IMR-90 (cell line): ENCODE results near the gene GSS. TPM values are rescaled to one million over a fixed set of nuclear protein-coding genes. Genes with fewer than 3 reads are reported as not detected.

Experiments used
- ATAC-seq: fragments of 200-7000 bp; cut with Tn5 transposase; 2 replicates; pipeline ENCODE4 v1.9.1; 2020; ENCODE audit warnings: low read depth, mild to moderate bottlenecking, moderate library complexity
- BruUV-seq: library from RNA; stranded (reverse); fragments of 400-500 nt; replicated peaks from 2 replicates; lab custom pipeline; 2021; lab: Mats Ljungman, UMichigan
- CTCF ChIA-PET: fragments of 300-600 bp; formaldehyde crosslinking; extraction: SDS; loops from one replicate; lab custom pipeline; 2021; ENCODE audit warnings: antibody characterized with exemption; lab: Yijun Ruan, JAX
- POLR2A ChIA-PET: fragments of 300-600 bp; sonication (Branson Sonifier 250); formaldehyde crosslinking; loops from one replicate; lab custom pipeline; 2022; ENCODE audit warnings: antibody characterized with exemption; ENCODE audit not compliant: unreplicated experiment; lab: Charles Lee
- DNase-seq: peaks from one replicate; pipeline ENCODE4 v3.0.0; 2013
- H2AFZ ChIP-seq: replicated peaks from 2 replicates; pipeline ENCODE3; 2013; ENCODE audit warnings: low read length, mild to moderate bottlenecking; ENCODE audit not compliant: poor library complexity
- H2AK5ac ChIP-seq: 2 replicates; pipeline ENCODE4 v1.6.1; 2013; ENCODE audit warnings: low read depth, low read length, inconsistent platforms
- H2AK9ac ChIP-seq: replicated peaks from 2 replicates; pipeline ENCODE3; 2013; ENCODE audit warnings: mild to moderate bottlenecking, low read depth, low read length, moderate library complexity; ENCODE audit not compliant: poor library complexity
- H2BK120ac ChIP-seq: 2 replicates; pipeline ENCODE4 v1.6.1; 2013; ENCODE audit warnings: low read depth, low read length, inconsistent platforms
- H2BK15ac ChIP-seq: 3 replicates; pipeline ENCODE4 v1.6.1; 2013; ENCODE audit warnings: low read depth, low read length, inconsistent platforms
- H2BK20ac ChIP-seq: 2 replicates; pipeline ENCODE4 v1.6.1; 2013; ENCODE audit warnings: low read depth, mild to moderate bottlenecking, inconsistent platforms, low read length, moderate library complexity
- H2BK5ac ChIP-seq: 2 replicates; pipeline ENCODE4 v1.6.1; 2013; ENCODE audit warnings: mild to moderate bottlenecking, low read depth, low read length, inconsistent platforms; ENCODE audit not compliant: poor library complexity, severe bottlenecking
- H3K14ac ChIP-seq: replicated peaks from 2 replicates; pipeline ENCODE4 v1.6.1; 2013; ENCODE audit warnings: low read depth, low read length, inconsistent platforms
- H3K18ac ChIP-seq: 2 replicates; pipeline ENCODE4 v1.6.1; 2013; ENCODE audit warnings: low read depth, low read length, control low read depth
- H3K23ac ChIP-seq: 2 replicates; pipeline ENCODE4 v1.6.1; 2013; ENCODE audit warnings: low read depth, low read length, inconsistent platforms
- H3K27ac ChIP-seq: 2 replicates; pipeline ENCODE4 v1.5.1; 2013; ENCODE audit warnings: mild to moderate bottlenecking, control low read depth, low read length; ENCODE audit not compliant: insufficient read depth
- H3K27me3 ChIP-seq: 2 replicates; pipeline ENCODE4 v1.6.1; 2013; ENCODE audit warnings: low read length; ENCODE audit not compliant: control insufficient read depth, insufficient read depth
- H3K36me3 ChIP-seq: 2 replicates; pipeline ENCODE4 v1.6.1; 2013; ENCODE audit warnings: low read length, mixed read lengths; ENCODE audit not compliant: control insufficient read depth, insufficient read depth
- H3K4ac ChIP-seq: 2 replicates; pipeline ENCODE4 v1.6.1; 2013; ENCODE audit warnings: low read depth, low read length, inconsistent platforms
- H3K4me1 ChIP-seq: 2 replicates; pipeline ENCODE4 v1.6.1; 2013; ENCODE audit warnings: low read length, mixed read lengths; ENCODE audit not compliant: control insufficient read depth, insufficient read depth
- H3K4me2 ChIP-seq: 2 replicates; pipeline ENCODE4 v1.6.1; 2013; ENCODE audit warnings: low read depth, mild to moderate bottlenecking, control low read depth, low read length, moderate library complexity
- H3K4me3 ChIP-seq: 2 replicates; pipeline ENCODE4 v1.5.1; 2013; ENCODE audit warnings: low read depth, mild to moderate bottlenecking, control low read depth, low read length, moderate library complexity; ENCODE audit not compliant: insufficient read depth
- H3K56ac ChIP-seq: 2 replicates; pipeline ENCODE4 v1.6.1; 2013; ENCODE audit warnings: low read length, inconsistent platforms; ENCODE audit not compliant: insufficient read depth; ENCODE audit errors: extremely low read depth
- H3K79me1 ChIP-seq, 2 experiments: 2 replicates each; pipeline ENCODE4 v1.6.1; 2013; ENCODE audit warnings: low read length in 2 of 2, inconsistent platforms in 1 of 2, low read depth in 1 of 2
- H3K9ac ChIP-seq: 2 replicates; pipeline ENCODE4 v1.6.1; 2013; ENCODE audit warnings: low read depth, low read length, control low read depth
- H3K9me1 ChIP-seq: 2 replicates; pipeline ENCODE4 v1.6.1; 2013; ENCODE audit warnings: low read length, inconsistent platforms; ENCODE audit not compliant: insufficient read depth
- H3K9me3 ChIP-seq: 2 replicates; pipeline ENCODE4 v1.6.1; 2013; ENCODE audit warnings: low read length; ENCODE audit not compliant: control insufficient read depth, insufficient read depth
- H4K20me1 ChIP-seq: 2 replicates; pipeline ENCODE4 v1.6.1; 2013; ENCODE audit warnings: low read length, inconsistent platforms; ENCODE audit not compliant: insufficient read depth
- H4K5ac ChIP-seq: 2 replicates; pipeline ENCODE4 v1.6.1; 2013; ENCODE audit warnings: mild to moderate bottlenecking, low read depth, low read length, control low read depth
- H4K8ac ChIP-seq, 2 experiments: 2 replicates each; pipeline ENCODE4 v1.6.1; 2013; ENCODE audit warnings: low read depth in 2 of 2, low read length in 2 of 2, control low read depth in 1 of 2, inconsistent platforms in 1 of 2
- H4K91ac ChIP-seq: 2 replicates; pipeline ENCODE4 v1.6.1; 2013; ENCODE audit warnings: low read depth, low read length, inconsistent platforms; ENCODE audit not compliant: insufficient read depth
- CEBPB ChIP-seq: IDR thresholded peaks from 2 replicates; pipeline ENCODE4 v1.6.1; 2012; ENCODE audit warnings: low read depth, low read length, improper control_type of control experiment
- CHD1 ChIP-seq: IDR thresholded peaks from 2 replicates; pipeline ENCODE4 v1.6.1; 2012; ENCODE audit warnings: low read depth, low read length, improper control_type of control experiment
- CTCF ChIP-seq: conservative IDR thresholded peaks from 2 replicates; pipeline ENCODE4 v1.5.1; 2012; ENCODE audit warnings: mild to moderate bottlenecking, low read depth, low read length, improper control_type of control experiment
- MAZ ChIP-seq: IDR thresholded peaks from 2 replicates; pipeline ENCODE4 v1.6.1; 2012; ENCODE audit warnings: low read depth, mild to moderate bottlenecking, low read length, improper control_type of control experiment, moderate library complexity, borderline replicate concordance
- MXI1 ChIP-seq: IDR thresholded peaks from 2 replicates; pipeline ENCODE4 v1.6.1; 2012; ENCODE audit warnings: low read depth, mild to moderate bottlenecking, low read length, moderate library complexity, borderline replicate concordance
- NFE2L2 ChIP-seq: fragments of 150-350 bp; IDR thresholded peaks from 2 replicates; pipeline ENCODE4 v1.6.1; 2016; ENCODE audit warnings: low read depth, mild to moderate bottlenecking, low read length
- POLR2A ChIP-seq: IDR thresholded peaks from 2 replicates; pipeline ENCODE4 v1.6.1; 2012; ENCODE audit warnings: mild to moderate bottlenecking, low read depth, low read length
- RAD21 ChIP-seq: IDR thresholded peaks from 2 replicates; pipeline ENCODE4 v1.6.1; 2012; ENCODE audit warnings: low read length, improper control_type of control experiment
- RCOR1 ChIP-seq: IDR thresholded peaks from 2 replicates; pipeline ENCODE4 v1.6.1; 2012; ENCODE audit warnings: mild to moderate bottlenecking, low read length, improper control_type of control experiment; ENCODE audit not compliant: insufficient replicate concordance
- USF2 ChIP-seq: fragments of 150-350 bp; IDR thresholded peaks from 2 replicates; pipeline ENCODE4 v1.6.1; 2017; ENCODE audit warnings: mild to moderate bottlenecking, antibody characterized with exemption, low read length, low read depth
- WGBS, 2 experiments: methylation state at CpG; one replicate each; pipeline versions ENCODE4 v1.1.5 to v1.1.7; 2013; ENCODE audit warnings: missing lambda C conversion rate in 2 of 2; ENCODE audit not compliant: insufficient read length in 1 of 2; ENCODE audit errors: extremely low coverage in 2 of 2; 5-methylcytosine and 5-hydroxymethylcytosine counted together
- dilution Hi-C: fragments of 300-500 bp; cut with HindIII; formaldehyde crosslinking; loops from one replicate; pipeline ENCODE4 v1.14.3; 2018; ENCODE audit warnings: low sequenced_read_pairs; ENCODE audit not compliant: unreplicated experiment
- in situ Hi-C: fragments of 300-500 bp; cut with MboI; formaldehyde crosslinking; loops from 3 replicates; pipeline ENCODE4 v1.14.3; 2019; ENCODE audit warnings: low sequenced_read_pairs, inconsistent platforms, mixed read lengths
- intact Hi-C: fragments of 100-400 bp; cut with micrococcal nuclease; formaldehyde crosslinking; loops from 2 replicates; pipeline ENCODE4 v1.10.0; 2022
- polyA plus RNA-seq, 3 experiments: library from polyadenylated mRNA; depleted of rRNA; stranded (reverse); fragments of >200 nt; gene quantifications; 2 replicates each; pipeline ENCODE4 v1.2.3, GENCODE V29; 2012; ENCODE audit warnings: low replicate concordance in 1 of 3
- total RNA-seq: library from RNA; depleted of rRNA; stranded (reverse); fragments of >200 nt; gene quantifications from 2 replicates; pipeline ENCODE4 v1.2.3, GENCODE V29; 2012

Gene GSS
- total and polyA plus RNA-seq, 2 of the 4 experiments (the other 2 are of a cell fraction) = 73.7 to 90.0 TPM

- no peak overlapping the region for H3K27ac ChIP-seq
- H2AFZ ChIP-seq = no peak overlapping the region
- H3K18ac ChIP-seq = no peak overlapping the region
- no peak overlapping the region for H4K5ac ChIP-seq
- no peak for DNase-seq
- in situ Hi-C loops (no loop called here), intact Hi-C loops (no loop called here), dilution Hi-C loops (no loop called here)
- H3K4me2 ChIP-seq = no peak overlapping the region
- H2BK120ac ChIP-seq = no peak overlapping the region
- no peak for ATAC-seq
- no peak overlapping the region for H3K4ac ChIP-seq
- H2BK15ac ChIP-seq = no peak overlapping the region
- H3K27me3 ChIP-seq = no peaks in the 10 kb centered on the region
- ChIA-PET POLR2A (no interaction called here), CTCF (no interaction called here)
- peaks cover 38% of the 10 kb centered on the region for H3K9me1 ChIP-seq
- no peaks in the 10 kb centered on the region; the same call in 1 of the 2 replicates for H4K20me1 ChIP-seq
- H2AK5ac ChIP-seq = no peak overlapping the region; the same call in 1 of the 2 replicates
- H3K4me3 ChIP-seq = no peak overlapping the region
- peak overlapping the region; percentile 42 for H2AK9ac ChIP-seq
- BruUV-seq = no TSS peak
- no CpG with 5 or more reads among the region's 1 CpG for WGBS, 2 experiments
- no peak for TF ChIP-seq CHD1
- no peak for TF ChIP-seq MXI1
- no peak for TF ChIP-seq RCOR1
- no peak for TF ChIP-seq NFE2L2
- TF ChIP-seq USF2 = no peak
- no peak for TF ChIP-seq MAZ
- TF ChIP-seq CEBPB = no peak
- no peak for TF ChIP-seq POLR2A
- TF ChIP-seq CTCF = no peak
- no peak for TF ChIP-seq RAD21
- no peak overlapping the region for H4K8ac ChIP-seq
- H3K56ac ChIP-seq = no peak overlapping the region
- no peak overlapping the region for H2BK20ac ChIP-seq
- H2BK5ac ChIP-seq = no peak overlapping the region
- no peak overlapping the region for H4K91ac ChIP-seq
- H3K79me1 ChIP-seq = peaks cover 0 to 12% of the 10 kb centered on the region in 2 experiments; a peak in 2 of 4 replicates
- peaks cover 10% of the 10 kb centered on the region for H3K4me1 ChIP-seq
- no peak overlapping the region for H3K9ac ChIP-seq
- H3K36me3 ChIP-seq = peaks cover 53% of the 10 kb centered on the region
- H3K9me3 ChIP-seq = no peaks in the 10 kb centered on the region
- H3K23ac ChIP-seq = no peak overlapping the region
- H3K14ac ChIP-seq = no peak overlapping the region
These were observed 29.6 kb downstream of the GSS start for GRCh38 chr20:34925981-34926380.
